ENCODE results near the gene SFSWAP.
A peak's percentile ranks its signal among the peaks of the same experiment; 100 is the strongest.

The SFSWAP gene

GRCh38 chr12:131725503-131725902, 14.6 kb downstream of the SFSWAP start:
- Histone ChIP-seq H3K27me3 (ENCODE audit: control insufficient read depth, insufficient read depth, low read length) (no peaks in the 10 kb centered on the region), H3K4me3 (ENCODE audit: low read depth, low read length) (no peak overlapping the region), H3K9me3 (ENCODE audit: control insufficient read depth, insufficient read depth, low read length) (no peaks in the 10 kb centered on the region), H3K9ac (ENCODE audit: low read depth, low read length) (no peak overlapping the region), H3K36me3 (ENCODE audit: control insufficient read depth, insufficient read depth, low read length) (peaks cover 74% of the 10 kb centered on the region), H3K4me1 (ENCODE audit: control insufficient read depth, insufficient read depth, low read length) (peaks cover 49% of the 10 kb centered on the region), H3K27ac (ENCODE audit: low read depth, low read length) (no peak overlapping the region)

DNA sequence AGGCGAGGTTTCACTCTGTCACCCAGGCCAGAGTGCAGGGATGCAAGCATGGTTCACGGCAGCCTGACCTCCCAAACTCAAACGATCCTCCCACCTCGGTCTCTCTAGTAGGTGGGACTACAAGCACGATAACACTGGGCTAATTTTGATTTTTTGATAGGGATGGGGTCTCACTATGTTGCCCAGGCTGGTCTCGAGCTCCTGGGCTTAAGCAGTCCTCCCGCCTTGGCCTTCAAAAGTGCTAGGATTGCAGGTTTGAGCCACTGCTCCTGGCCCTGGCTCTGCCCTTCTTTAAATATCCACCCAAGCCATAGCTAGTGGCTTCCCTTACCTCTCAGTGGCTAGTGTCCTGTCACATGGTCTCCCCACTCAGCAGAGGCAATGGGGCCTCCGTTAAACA, 17.8 kb downstream of the SFSWAP start:
- Histone ChIP-seq H3K27ac (ENCODE audit: low read depth, low read length) (peak overlapping the region; percentile 81), H3K9ac (ENCODE audit: low read depth, low read length) (no peak overlapping the region), H3K9me3 (ENCODE audit: control insufficient read depth, insufficient read depth, low read length) (no peaks in the 10 kb centered on the region), H3K4me3 (ENCODE audit: low read depth, low read length) (no peak overlapping the region), H3K27me3 (ENCODE audit: control insufficient read depth, insufficient read depth, low read length) (no peaks in the 10 kb centered on the region), H3K4me1 (ENCODE audit: control insufficient read depth, insufficient read depth, low read length) (peaks cover 39% of the 10 kb centered on the region), H3K36me3 (ENCODE audit: control insufficient read depth, insufficient read depth, low read length) (peaks cover 83% of the 10 kb centered on the region)

DNA sequence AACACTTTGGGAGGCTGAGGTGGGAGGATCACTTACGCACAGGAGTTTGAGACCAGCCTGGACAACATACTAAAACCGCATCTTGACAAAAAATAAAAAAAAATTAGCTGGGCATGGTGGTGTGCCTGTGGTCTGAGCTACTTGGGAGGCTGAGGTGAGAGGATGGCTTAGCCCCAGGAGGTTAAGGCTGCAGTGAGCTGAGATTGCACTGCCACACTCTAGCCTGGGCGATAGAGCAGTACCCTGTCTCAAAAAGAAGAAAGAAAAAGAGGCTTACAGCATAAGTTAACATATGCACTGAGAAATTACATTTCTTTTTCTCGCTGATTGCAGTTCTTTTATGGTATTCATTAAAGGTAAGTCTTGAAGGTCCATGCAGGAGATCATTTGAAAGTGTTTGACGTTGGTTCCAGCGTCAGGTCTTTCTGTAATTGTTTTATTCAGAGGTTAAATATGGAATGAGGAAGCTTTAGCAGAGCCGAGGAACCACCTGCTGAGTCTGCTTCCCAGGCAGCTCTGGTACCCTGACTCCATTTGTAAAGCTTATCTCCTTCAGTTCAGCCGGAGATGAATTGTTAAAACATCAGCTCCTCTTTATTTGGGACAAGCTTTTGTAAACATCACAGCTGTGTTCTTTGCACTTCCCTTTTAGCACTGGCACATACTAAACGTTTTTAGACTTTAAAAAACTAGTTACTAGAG, 18.5 kb downstream of the SFSWAP start:
- H3K4me3 ChIP-seq (ENCODE audit: low read depth, low read length): no peak overlapping the region
- H3K9me3 ChIP-seq (ENCODE audit: control insufficient read depth, insufficient read depth, low read length): no peaks in the 10 kb centered on the region
- H3K27me3 ChIP-seq (ENCODE audit: control insufficient read depth, insufficient read depth, low read length): no peaks in the 10 kb centered on the region
- peaks cover 32% of the 10 kb centered on the region for H3K4me1 ChIP-seq (ENCODE audit: control insufficient read depth, insufficient read depth, low read length)
- peaks cover 90% of the 10 kb centered on the region for H3K36me3 ChIP-seq (ENCODE audit: control insufficient read depth, insufficient read depth, low read length)
- H3K27ac ChIP-seq (ENCODE audit: low read depth, low read length): peak overlapping the region; percentile 81
- H3K9ac ChIP-seq (ENCODE audit: low read depth, low read length): no peak overlapping the region

GRCh38 chr12:131732996-131733615, 22.2 kb downstream of the SFSWAP start:
- Histone ChIP-seq H3K4me3 (ENCODE audit: low read depth, low read length) (no peak overlapping the region), H3K36me3 (ENCODE audit: control insufficient read depth, insufficient read depth, low read length) (peaks cover 82% of the 10 kb centered on the region), H3K4me1 (ENCODE audit: control insufficient read depth, insufficient read depth, low read length) (peaks cover 35% of the 10 kb centered on the region), H3K9me3 (ENCODE audit: control insufficient read depth, insufficient read depth, low read length) (no peaks in the 10 kb centered on the region), H3K9ac (ENCODE audit: low read depth, low read length) (no peak overlapping the region), H3K27me3 (ENCODE audit: control insufficient read depth, insufficient read depth, low read length) (no peaks in the 10 kb centered on the region), H3K27ac (ENCODE audit: low read depth, low read length) (no peak overlapping the region)

DNA sequence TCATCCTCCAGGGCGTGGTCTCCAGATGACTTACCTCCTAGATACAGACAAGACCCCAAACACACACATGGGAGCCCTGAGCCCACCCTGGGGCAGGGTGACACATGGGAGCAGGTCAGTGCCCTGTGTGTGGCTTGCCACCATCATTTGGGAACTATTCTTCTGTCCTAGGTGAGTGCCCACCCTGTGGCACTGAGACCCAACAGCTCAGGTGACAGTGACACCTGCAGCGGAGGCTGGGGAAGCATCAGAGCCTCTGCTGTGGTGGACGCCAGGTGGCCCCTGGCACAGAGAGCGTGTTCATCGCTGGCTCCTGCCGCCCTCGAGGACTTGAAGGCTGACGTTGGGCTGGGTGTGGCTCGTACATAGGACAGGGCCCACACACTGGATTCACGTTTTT, 23.0 kb downstream of the SFSWAP start:
- H3K4me1 ChIP-seq (ENCODE audit: control insufficient read depth, insufficient read depth, low read length): peaks cover 32% of the 10 kb centered on the region
- H3K27ac ChIP-seq (ENCODE audit: low read depth, low read length): no peak overlapping the region
- H3K9me3 ChIP-seq (ENCODE audit: control insufficient read depth, insufficient read depth, low read length): no peaks in the 10 kb centered on the region
- H3K27me3 ChIP-seq (ENCODE audit: control insufficient read depth, insufficient read depth, low read length): no peaks in the 10 kb centered on the region
- H3K4me3 ChIP-seq (ENCODE audit: low read depth, low read length): no peak overlapping the region
- H3K9ac ChIP-seq (ENCODE audit: low read depth, low read length): no peak overlapping the region
- peaks cover 81% of the 10 kb centered on the region for H3K36me3 ChIP-seq (ENCODE audit: control insufficient read depth, insufficient read depth, low read length)

DNA sequence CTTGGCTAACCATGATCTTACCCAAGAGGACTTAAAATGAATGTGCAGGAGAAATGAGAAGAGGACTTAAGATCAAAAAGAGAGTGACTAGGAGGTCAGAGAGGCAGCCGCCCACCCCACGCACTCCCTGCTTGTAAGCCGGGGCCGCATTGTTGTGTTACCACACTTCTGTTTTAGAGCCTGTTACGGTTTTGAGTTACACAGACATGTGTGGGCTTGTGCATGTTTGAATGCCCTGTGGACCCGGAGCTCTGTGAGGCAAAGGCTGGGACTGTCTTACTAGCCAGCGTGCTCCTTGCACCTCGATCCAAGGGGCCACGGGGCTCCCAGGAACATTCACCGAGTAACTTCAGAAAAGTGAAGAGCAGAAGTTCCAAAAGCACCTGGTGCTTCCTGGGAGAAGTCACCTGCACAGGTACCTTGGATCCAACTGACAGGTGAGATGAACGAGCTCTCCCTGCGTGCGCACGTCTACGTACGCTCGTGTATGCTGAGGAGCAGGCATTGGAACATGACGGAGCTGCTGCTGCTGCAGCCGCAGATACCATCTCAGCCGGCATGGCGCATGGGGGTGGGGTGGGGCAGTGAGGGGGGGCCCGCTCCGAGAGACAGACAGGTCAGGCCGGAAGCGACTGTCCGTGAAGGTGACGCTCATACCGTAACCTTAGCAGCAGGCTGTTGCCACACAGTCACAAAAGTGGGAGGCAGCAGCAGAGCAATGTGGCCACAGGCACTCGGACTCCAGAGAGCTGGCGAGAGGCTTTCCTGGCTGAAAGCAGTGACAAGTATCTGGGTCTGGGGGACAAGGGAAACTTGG, 23.7 kb downstream of the SFSWAP start:
- Histone ChIP-seq H3K27me3 (ENCODE audit: control insufficient read depth, insufficient read depth, low read length) (no peaks in the 10 kb centered on the region), H3K9me3 (ENCODE audit: control insufficient read depth, insufficient read depth, low read length) (no peaks in the 10 kb centered on the region), H3K4me3 (ENCODE audit: low read depth, low read length) (no peak overlapping the region), H3K36me3 (ENCODE audit: control insufficient read depth, insufficient read depth, low read length) (peaks cover 80% of the 10 kb centered on the region), H3K9ac (ENCODE audit: low read depth, low read length) (no peak overlapping the region), H3K4me1 (ENCODE audit: control insufficient read depth, insufficient read depth, low read length) (peaks cover 25% of the 10 kb centered on the region), H3K27ac (ENCODE audit: low read depth, low read length) (no peak overlapping the region)

DNA sequence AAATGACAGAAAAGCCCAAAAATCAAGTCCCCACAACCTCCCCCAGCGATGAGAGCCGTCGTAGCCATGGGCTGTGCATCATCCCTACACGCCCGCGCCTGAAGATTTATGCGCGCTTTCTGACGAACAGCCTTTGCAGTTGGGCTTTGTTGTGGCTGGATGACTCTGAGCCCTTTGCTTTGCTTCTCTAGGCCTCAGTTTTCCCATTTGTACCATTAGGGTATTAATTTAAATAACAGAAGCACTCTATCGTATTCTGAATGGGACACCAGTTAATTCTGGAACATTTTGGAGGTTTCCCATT, 24.2 kb downstream of the SFSWAP start:
- no peaks in the 10 kb centered on the region for H3K9me3 ChIP-seq (ENCODE audit: control insufficient read depth, insufficient read depth, low read length)
- H3K4me1 ChIP-seq (ENCODE audit: control insufficient read depth, insufficient read depth, low read length): peaks cover 20% of the 10 kb centered on the region
- H3K27me3 ChIP-seq (ENCODE audit: control insufficient read depth, insufficient read depth, low read length): no peaks in the 10 kb centered on the region
- H3K36me3 ChIP-seq (ENCODE audit: control insufficient read depth, insufficient read depth, low read length): peaks cover 80% of the 10 kb centered on the region
- no peak overlapping the region for H3K4me3 ChIP-seq (ENCODE audit: low read depth, low read length)
- H3K27ac ChIP-seq (ENCODE audit: low read depth, low read length): no peak overlapping the region
- H3K9ac ChIP-seq (ENCODE audit: low read depth, low read length): no peak overlapping the region

DNA sequence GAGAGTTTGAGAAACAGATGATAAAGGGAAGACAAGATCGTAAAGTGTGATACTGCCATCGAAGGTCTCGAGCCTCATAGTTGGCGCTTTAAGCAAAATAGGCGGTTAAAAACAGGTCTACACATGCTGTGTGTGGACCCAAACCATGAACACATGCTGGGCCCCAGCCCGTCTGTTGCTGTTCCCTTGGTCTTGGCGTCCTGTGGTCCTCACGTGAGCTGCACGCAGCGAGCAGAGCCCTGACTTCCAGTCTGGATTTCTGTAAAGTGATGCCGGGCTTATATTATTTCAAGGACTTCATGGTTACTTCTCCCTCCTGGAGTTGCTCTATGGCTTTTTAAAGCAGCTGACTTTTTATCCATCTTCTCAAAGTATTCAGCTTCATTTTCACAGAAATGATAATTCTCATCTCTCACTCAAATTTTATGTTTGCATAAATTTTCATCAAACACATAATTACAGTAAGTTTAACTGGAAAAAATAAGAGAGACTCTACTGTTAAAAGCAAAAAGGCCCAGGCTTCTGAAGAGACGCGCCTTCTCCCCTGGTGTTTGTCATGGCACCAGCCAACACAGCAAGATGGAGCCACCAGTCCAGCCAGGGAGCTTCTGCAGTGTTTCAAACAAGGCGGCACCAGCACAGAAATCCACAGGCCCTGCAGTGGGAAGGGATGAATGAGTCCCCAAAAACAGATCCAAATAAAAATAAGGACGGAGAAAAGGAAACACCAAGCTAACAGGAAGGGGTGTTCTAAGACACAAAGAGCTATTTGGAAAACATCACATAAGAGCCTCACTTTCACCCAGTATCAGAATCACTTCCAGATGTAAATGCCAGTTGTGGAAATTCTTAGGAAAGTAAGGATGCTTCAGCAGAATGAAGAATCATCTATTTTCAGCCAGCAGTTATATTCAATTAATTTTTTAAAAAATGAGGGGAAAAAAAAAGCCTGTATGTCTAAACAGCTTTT, 24.9 kb downstream of the SFSWAP start:
- no peak overlapping the region for H3K9ac ChIP-seq (ENCODE audit: low read depth, low read length)
- no peak overlapping the region for H3K27ac ChIP-seq (ENCODE audit: low read depth, low read length)
- H3K4me1 ChIP-seq (ENCODE audit: control insufficient read depth, insufficient read depth, low read length): peaks cover 13% of the 10 kb centered on the region
- H3K4me3 ChIP-seq (ENCODE audit: low read depth, low read length): no peak overlapping the region
- H3K9me3 ChIP-seq (ENCODE audit: control insufficient read depth, insufficient read depth, low read length): no peaks in the 10 kb centered on the region
- no peaks in the 10 kb centered on the region for H3K27me3 ChIP-seq (ENCODE audit: control insufficient read depth, insufficient read depth, low read length)
- peaks cover 79% of the 10 kb centered on the region for H3K36me3 ChIP-seq (ENCODE audit: control insufficient read depth, insufficient read depth, low read length)

DNA sequence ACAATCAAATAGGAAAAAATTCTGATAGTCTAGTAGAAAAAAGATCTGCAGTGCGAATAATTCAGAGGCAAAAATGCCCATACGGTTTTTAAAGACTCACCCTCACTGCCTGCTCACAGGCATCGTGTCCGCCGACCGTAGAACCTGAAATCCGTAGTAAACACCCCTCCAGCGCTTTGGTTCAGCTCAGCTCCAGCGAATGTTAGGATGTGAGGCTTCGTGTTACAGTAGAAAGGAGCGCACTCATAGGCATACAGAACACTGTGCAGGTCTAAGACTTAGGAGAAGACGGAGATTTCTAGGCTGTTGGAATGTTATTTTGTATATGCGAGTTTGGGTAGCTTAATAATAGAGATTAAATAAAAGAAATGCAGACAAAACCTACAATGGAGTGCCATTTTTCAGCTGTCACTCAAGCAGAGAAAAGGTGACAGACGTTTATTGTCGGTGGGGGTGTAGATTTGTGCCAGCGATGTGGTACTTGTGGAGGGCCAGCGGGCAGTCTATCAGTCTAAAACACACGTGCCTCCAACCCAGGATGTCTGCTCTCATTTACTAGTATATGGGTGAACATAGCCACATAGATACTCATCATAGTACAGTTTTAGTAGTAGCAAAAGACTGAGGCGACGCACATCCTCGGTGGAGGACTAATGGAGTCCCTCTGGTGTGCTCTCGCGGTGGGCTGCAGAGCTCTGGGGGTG, 25.7 kb downstream of the SFSWAP start:
- peak overlapping the region; percentile 74 for H3K27ac ChIP-seq (ENCODE audit: low read depth, low read length)
- H3K9me3 ChIP-seq (ENCODE audit: control insufficient read depth, insufficient read depth, low read length): no peaks in the 10 kb centered on the region
- H3K4me3 ChIP-seq (ENCODE audit: low read depth, low read length): no peak overlapping the region
- peaks cover 13% of the 10 kb centered on the region for H3K4me1 ChIP-seq (ENCODE audit: control insufficient read depth, insufficient read depth, low read length)
- H3K27me3 ChIP-seq (ENCODE audit: control insufficient read depth, insufficient read depth, low read length): no peaks in the 10 kb centered on the region
- peaks cover 78% of the 10 kb centered on the region for H3K36me3 ChIP-seq (ENCODE audit: control insufficient read depth, insufficient read depth, low read length)
- 0 out of 2 replicates have a peak overlapping the region, but pooled peaks have one; percentile 8 for H3K9ac ChIP-seq (ENCODE audit: low read depth, low read length)

Measured in HUES48 (cell line).